ENCODE measurements around the gene IL16.

- TF ChIP-seq, protein P1, sequence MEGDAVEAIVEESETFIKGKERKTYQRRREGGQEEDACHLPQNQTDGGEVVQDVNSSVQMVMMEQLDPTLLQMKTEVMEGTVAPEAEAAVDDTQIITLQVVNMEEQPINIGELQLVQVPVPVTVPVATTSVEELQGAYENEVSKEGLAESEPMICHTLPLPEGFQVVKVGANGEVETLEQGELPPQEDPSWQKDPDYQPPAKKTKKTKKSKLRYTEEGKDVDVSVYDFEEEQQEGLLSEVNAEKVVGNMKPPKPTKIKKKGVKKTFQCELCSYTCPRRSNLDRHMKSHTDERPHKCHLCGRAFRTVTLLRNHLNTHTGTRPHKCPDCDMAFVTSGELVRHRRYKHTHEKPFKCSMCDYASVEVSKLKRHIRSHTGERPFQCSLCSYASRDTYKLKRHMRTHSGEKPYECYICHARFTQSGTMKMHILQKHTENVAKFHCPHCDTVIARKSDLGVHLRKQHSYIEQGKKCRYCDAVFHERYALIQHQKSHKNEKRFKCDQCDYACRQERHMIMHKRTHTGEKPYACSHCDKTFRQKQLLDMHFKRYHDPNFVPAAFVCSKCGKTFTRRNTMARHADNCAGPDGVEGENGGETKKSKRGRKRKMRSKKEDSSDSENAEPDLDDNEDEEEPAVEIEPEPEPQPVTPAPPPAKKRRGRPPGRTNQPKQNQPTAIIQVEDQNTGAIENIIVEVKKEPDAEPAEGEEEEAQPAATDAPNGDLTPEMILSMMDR (IDR thresholded peaks at IDR 0.05) = no peak
- TF ChIP-seq POLR2A (IDR thresholded peaks at IDR 0.05) = no peak
These were observed 14.7 kb downstream of the IL16 start for GRCh38 chr15:81211376-81211775.
